DMS79 treated with DMSO at 0.1 percent for 48 hours (cell line): ENCODE results near the gene PRELP.

Experiments used
- DNase-seq: peaks from one replicate; lab custom pipeline; 2025; lab: John Stamatoyannopoulos, UW

Gene PRELP

GRCh38 chr1:203525685-203526084, 50.1 kb downstream of the PRELP start:
- DNase-seq = no peak

DNA sequence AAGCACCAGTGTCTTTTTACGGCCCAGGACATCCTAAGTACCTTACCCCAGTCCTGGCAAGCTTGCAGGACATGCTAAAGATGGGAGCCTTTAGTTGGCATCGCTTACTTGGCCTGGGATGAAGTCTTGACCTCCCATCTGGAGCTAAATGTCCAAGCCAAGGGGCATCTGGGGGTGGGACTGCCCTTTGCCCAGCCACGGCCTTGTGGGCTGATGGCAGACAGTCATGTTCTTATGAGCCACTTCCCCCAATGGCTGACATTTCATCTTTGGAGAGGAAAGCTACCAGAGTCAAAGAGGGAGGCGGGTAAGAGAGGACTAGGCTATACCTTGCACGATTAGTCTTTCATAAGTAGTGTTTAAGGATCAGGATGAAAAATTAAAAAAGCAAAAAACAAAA, 50.5 kb downstream of the PRELP start:
- no peak for DNase-seq

DNA sequence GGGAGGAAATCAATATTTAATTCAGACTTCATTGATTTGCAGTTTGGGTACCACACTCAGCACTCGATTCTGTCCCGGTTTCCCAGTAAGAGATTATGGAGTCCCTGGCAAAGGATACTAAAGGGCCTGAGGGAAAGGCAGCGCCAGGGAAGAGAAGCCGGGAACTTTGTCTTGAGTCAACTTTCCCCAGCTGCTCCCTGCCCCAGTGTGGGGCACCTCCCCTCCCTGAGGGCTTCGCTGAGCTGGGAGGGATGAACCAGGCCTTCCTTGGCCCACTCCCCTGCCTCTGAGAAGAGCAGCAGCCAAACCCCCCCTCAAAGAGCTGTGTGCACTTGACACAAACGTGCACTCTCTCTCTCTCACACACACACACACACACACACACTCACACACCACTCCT, 51.0 kb downstream of the PRELP start:
- DNase-seq = no peak

DNA sequence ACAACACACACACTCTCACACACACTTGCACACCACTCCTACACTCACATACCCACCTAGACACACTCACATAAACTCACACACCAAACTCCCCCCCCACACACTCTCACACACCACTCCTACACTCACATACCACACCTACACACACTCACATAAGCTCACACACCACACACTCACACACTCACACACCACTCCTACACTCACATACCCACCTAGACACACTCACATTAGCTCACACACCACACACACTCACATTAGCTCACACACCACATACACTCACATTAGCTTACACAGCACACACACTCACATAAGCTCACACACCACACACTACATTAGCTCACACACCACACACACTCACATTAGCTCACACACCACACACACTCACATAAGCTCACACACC, 51.4 kb downstream of the PRELP start:
- DNase-seq = no peak

GRCh38 chr1:203528063-203528462, 52.5 kb downstream of the PRELP start:
- DNase-seq = no peak

GRCh38 chr1:203528976-203529835, 53.6 kb downstream of the PRELP start:
- DNase-seq = no peak

DNA sequence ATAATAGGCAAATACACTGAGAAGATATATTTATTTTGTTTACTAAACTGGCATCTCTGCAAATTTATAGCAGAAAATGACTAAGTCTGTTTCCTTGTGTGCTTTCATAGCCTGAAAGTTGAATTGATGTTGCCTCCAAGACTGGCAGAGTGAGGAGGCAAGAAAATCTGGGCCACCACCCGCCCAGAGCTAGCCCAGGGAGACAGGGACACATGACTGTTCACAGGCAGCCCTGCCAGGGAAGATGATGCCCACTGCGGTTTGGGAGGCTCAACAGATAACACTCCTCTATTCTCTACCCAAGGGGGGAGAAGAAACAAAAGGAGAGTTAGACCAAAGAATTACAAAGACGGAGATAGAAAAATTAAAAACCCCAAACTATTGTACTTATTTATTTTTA, 55.5 kb downstream of the PRELP start:
- no peak for DNase-seq

GRCh38 chr1:203534012-203534411, 58.4 kb downstream of the PRELP start:
- no peak for DNase-seq

DNA sequence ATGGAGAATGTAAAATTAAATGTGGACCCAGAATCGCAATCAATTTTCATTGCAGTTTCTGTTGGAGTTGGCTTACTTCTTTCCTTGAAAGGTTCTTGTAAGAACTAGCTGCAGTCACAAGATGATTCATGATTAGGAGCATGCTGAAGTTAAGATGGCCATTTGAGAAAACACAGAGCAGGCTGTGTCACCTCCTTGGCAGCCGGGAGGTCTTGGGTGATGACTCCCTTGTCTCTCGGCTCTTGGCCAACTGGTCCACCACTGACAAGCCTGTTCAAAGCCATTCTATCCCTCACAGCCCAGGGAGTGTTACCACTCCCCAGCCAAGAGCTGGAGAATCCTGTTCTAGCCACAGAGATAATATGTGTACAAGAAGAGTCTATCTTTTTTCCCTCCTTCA, 58.9 kb downstream of the PRELP start:
- no peak for DNase-seq

- DNase-seq = no peak
These were observed 61.0 kb downstream of the PRELP start for GRCh38 chr1:203536575-203536974.

DNA sequence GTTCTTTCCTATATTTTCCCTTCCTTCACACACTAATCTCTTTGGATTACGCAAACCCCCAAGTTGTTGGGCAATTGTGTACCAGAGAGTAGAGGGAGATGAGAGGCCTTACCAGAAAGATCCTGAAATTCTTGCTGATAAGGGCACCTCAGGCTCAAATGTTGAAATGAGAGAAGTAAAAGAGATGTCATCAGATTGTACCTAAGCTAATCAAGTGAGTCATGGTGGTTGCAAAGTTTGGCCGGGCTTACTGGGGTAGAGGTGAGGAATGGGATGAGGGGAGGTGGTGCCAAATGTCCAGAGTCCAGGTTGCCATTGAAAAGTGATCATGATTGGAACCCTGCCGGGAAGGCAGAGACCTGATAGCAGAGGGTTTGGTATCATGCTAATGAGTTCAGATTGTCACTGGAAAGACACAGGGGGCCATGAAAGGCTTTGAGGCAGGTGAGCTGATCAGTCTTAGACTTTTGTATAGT, 61.4 kb downstream of the PRELP start:
- DNase-seq = no peak

DNA sequence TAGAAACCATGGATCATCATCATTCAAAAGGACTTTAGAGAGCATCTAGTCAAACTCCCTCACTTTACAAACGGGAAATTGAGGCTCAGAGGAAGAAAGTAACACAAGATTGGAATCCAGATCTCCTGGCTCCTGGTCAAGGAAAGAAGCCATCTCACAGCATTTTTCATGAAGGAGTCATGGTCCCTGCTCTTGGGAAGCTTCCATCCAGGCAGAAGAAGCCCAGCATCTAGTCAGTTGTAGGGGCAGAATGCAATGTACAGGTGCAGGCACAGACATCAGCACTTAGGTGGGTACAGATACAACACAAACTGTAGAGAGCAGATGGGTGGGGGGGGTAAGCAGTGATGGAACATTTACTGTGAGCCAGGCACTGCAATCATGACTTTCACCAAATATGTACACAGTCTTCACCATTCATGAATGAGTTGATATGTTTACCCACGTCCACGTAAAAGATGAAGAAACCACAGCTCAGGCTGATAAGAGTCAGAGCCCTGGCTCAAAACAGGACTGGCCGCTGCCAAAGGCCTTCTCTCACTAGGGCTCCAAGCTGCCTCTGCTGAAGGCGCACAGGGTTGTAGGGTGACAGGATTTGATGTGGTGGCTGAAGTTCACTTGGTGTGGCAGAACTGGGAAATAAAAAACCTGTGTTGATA, 62.3 kb downstream of the PRELP start:
- no peak for DNase-seq

GRCh38 chr1:203538726-203539125, 63.1 kb downstream of the PRELP start:
- DNase-seq = no peak

GRCh38 chr1:203539831-203540546, 64.4 kb downstream of the PRELP start:
- DNase-seq = no peak
